GM23338 (cell line): ENCODE results near the gene BMP8B. TPM values are rescaled to one million over a fixed set of nuclear protein-coding genes. Genes with fewer than 3 reads are reported as not detected.

ENCODE experiments used
- ATAC-seq: fragments of 200-7000 bp; cut with Tn5 transposase; 3 replicates; pipeline ENCODE4 v1.9.1; 2020
- DNase-seq: peaks from one replicate; pipeline ENCODE4 v3.0.0-alpha.2; 2015; ENCODE audit warnings: low spot score
- H2AFZ ChIP-seq: fragments of 200-600 bp; sonication (generic); 2 replicates; pipeline ENCODE4 v1.8.0; 2016; ENCODE audit warnings: antibody characterized with exemption, mild to moderate bottlenecking, moderate library complexity
- H3F3A ChIP-seq: fragments of 200-600 bp; sonication (generic); replicated peaks from 2 replicates; pipeline ENCODE4 v1.8.0; 2017; ENCODE audit warnings: antibody characterized with exemption, mixed run types, low read depth
- H3K27ac ChIP-seq: fragments of 200-600 bp; sonication (generic); 2 replicates; pipeline ENCODE4 v1.6.1; 2016; ENCODE audit warnings: low read depth
- H3K27me3 ChIP-seq: fragments of 200-600 bp; sonication (generic); 2 replicates; pipeline ENCODE4 v1.8.0; 2016; ENCODE audit warnings: mild to moderate bottlenecking, mixed run types, moderate library complexity; ENCODE audit not compliant: insufficient read depth
- H3K36me3 ChIP-seq: fragments of 200-600 bp; sonication (generic); 2 replicates; pipeline ENCODE4 v1.8.0; 2016; ENCODE audit warnings: mild to moderate bottlenecking; ENCODE audit not compliant: insufficient read depth
- H3K4me1 ChIP-seq: fragments of 200-600 bp; sonication (generic); 2 replicates; pipeline ENCODE4 v1.8.0; 2016; ENCODE audit warnings: mild to moderate bottlenecking, moderate library complexity; ENCODE audit not compliant: insufficient read depth
- H3K4me2 ChIP-seq: fragments of 200-600 bp; sonication (generic); 2 replicates; pipeline ENCODE4 v1.7.1; 2017; ENCODE audit warnings: mixed run types
- H3K4me3 ChIP-seq: fragments of 200-600 bp; sonication (generic); 2 replicates; pipeline ENCODE4 v1.6.1; 2016; ENCODE audit warnings: mixed run types
- H3K79me2 ChIP-seq: fragments of 200-600 bp; sonication (generic); replicated peaks from 2 replicates; pipeline ENCODE4 v1.8.0; 2017; ENCODE audit warnings: mild to moderate bottlenecking; ENCODE audit not compliant: insufficient read depth
- H3K9me2 ChIP-seq: fragments of 200-600 bp; sonication (generic); 2 replicates; pipeline ENCODE4 v1.8.0; 2017; ENCODE audit not compliant: insufficient read depth
- H4K20me1 ChIP-seq: fragments of 200-600 bp; sonication (generic); replicated peaks from 2 replicates; pipeline ENCODE4 v1.8.0; 2017; ENCODE audit warnings: mild to moderate bottlenecking; ENCODE audit not compliant: insufficient read depth
- H3K27ac Mint-ChIP-seq: 2 replicates; pipeline ENCODE4 v1.8.0; 2020; ENCODE audit warnings: inconsistent platforms, mild to moderate bottlenecking, moderate library complexity, mixed read lengths
- H3K27me3 Mint-ChIP-seq: 3 replicates; pipeline ENCODE4 v1.8.0; 2022; ENCODE audit warnings: low read depth, mild to moderate bottlenecking, moderate library complexity, mixed read lengths, inconsistent platforms; ENCODE audit not compliant: insufficient read depth, poor library complexity
- H3K36me3 Mint-ChIP-seq: 3 replicates; pipeline ENCODE4 v1.8.0; 2021; ENCODE audit warnings: low read depth, mild to moderate bottlenecking, inconsistent platforms, moderate library complexity, mixed read lengths
- H3K4me1 Mint-ChIP-seq: 3 replicates; pipeline ENCODE4 v1.8.0; 2020; ENCODE audit warnings: mild to moderate bottlenecking, inconsistent platforms, mixed read lengths
- H3K4me3 Mint-ChIP-seq: 3 replicates; pipeline ENCODE4 v1.8.0; 2021; ENCODE audit warnings: moderate library complexity, mild to moderate bottlenecking, inconsistent platforms, mixed read lengths
- H3K9me3 Mint-ChIP-seq: 3 replicates; pipeline ENCODE4 v1.8.0; 2020; ENCODE audit warnings: moderate library complexity, mild to moderate bottlenecking, inconsistent platforms, mixed read lengths
- CREB1 ChIP-seq: fragments of 250-450 bp; sonication (Bioruptor Pico); IDR thresholded peaks from 2 replicates; pipeline ENCODE4 v1.5.0; 2020; ENCODE audit warnings: low read depth, mild to moderate bottlenecking, moderate library complexity
- CTCF ChIP-seq, 2 experiments: fragments of 200-600 bp in 1 of 2; sonication (generic) in 1 of 2; conservative IDR thresholded peaks; 2 replicates each; pipeline versions ENCODE4 v1.5.1 to v1.6.1; 2016 to 2017; ENCODE audit warnings: antibody characterized with exemption in 2 of 2, low read depth in 2 of 2, mild to moderate bottlenecking in 2 of 2, moderate library complexity in 1 of 2
- ETS1 ChIP-seq: IDR thresholded peaks from 2 replicates; pipeline ENCODE4 v1.6.1; 2016; ENCODE audit warnings: antibody characterized with exemption
- EZH2 ChIP-seq: fragments of 200-600 bp; sonication (generic); IDR thresholded peaks from one replicate; pipeline ENCODE4 v1.8.0; 2017; ENCODE audit warnings: antibody characterized with exemption, mild to moderate bottlenecking, low read depth; ENCODE audit not compliant: unreplicated experiment
- EZH2phosphoT487 ChIP-seq: fragments of 200-600 bp; sonication (generic); IDR thresholded peaks from one replicate; pipeline ENCODE4 v1.8.1; 2018; ENCODE audit warnings: antibody characterized with exemption; ENCODE audit not compliant: unreplicated experiment
- JUNB ChIP-seq: IDR thresholded peaks from one replicate; pipeline ENCODE4 v1.6.1; 2016; ENCODE audit warnings: antibody characterized with exemption; ENCODE audit not compliant: unreplicated experiment
- NANOG ChIP-seq: IDR thresholded peaks from 2 replicates; pipeline ENCODE4 v1.6.1; 2016; ENCODE audit warnings: antibody characterized with exemption, borderline replicate concordance
- POLR2AphosphoS5 ChIP-seq: IDR thresholded peaks from 2 replicates; pipeline ENCODE4 v1.6.1; 2016; ENCODE audit warnings: antibody characterized with exemption, low read depth
- STAT1 ChIP-seq: IDR thresholded peaks from one replicate; pipeline ENCODE4 v1.6.1; 2016; ENCODE audit warnings: antibody characterized with exemption; ENCODE audit not compliant: unreplicated experiment
- ZNF114 ChIP-seq: fragments of 250-450 bp; sonication (Bioruptor Pico); IDR thresholded peaks from 2 replicates; pipeline ENCODE4 v1.5.0; 2020; ENCODE audit warnings: mild to moderate bottlenecking, moderate library complexity
- ZNF331 ChIP-seq: fragments of 250-450 bp; sonication (Bioruptor Pico); IDR thresholded peaks from 2 replicates; pipeline ENCODE4 v1.5.0; 2020; ENCODE audit warnings: low read depth, mild to moderate bottlenecking, moderate library complexity
- ZNF462 ChIP-seq: fragments of 250-450 bp; sonication (Bioruptor Pico); IDR thresholded peaks from 2 replicates; pipeline ENCODE4 v1.5.0; 2020; ENCODE audit warnings: mild to moderate bottlenecking, moderate library complexity
- polyA plus RNA-seq: library from polyadenylated mRNA; unstranded; fragments of >200 nt; fragmentation: Nextera tagmentation; extraction: Ambion mirVana; gene quantifications from 2 replicates; pipeline ENCODE4 v1.2.1, GENCODE V29; 2016
- total RNA-seq: library from RNA; depleted of rRNA; stranded (reverse); fragments of >200 nt; shearing (Covaris generic); gene quantifications from 2 replicates; pipeline ENCODE4 v1.2.3, GENCODE V29; 2014
- TF ChIP-seq, protein P1 (sequence below): IDR thresholded peaks from one replicate; pipeline ENCODE4 v1.6.1; 2018; ENCODE audit warnings: antibody characterized with exemption; ENCODE audit not compliant: unreplicated experiment

Gene BMP8B
- total and polyA plus RNA-seq, 2 experiments from 2014 or later, result 0.16 to 0.90 TPM

DNA sequence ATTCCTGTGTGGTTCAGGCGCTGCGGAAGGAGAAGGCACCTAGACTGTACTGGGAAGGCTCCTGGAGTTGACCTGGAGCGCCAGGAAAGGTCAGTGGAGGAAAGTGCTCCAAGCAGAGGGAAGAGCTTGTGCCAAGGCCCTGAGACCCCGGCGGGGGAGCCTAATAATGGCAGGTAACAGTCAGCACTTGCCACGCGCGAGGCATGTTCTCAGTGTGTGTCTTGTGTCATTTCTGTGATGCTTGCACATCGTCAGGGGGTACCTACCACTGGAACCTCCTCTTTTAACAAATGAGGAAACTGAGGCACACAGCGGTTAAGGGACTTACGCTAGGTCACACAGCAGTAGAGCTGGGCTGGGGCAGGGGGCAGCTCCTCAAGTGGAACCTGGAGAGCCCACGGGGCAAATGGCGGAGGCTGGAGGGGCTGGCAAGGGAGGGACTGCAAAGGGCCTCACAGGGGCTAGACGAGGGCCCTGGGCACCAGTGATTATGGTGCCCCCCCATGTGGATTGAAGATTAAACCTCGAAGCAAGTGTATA, 976 bp upstream of the BMP8B start:
- Histone ChIP-seq H3K4me3 (peak overlapping the region; percentile 58), H4K20me1 (no peaks in the 10 kb centered on the region; the same call in 1 of the 2 replicates), H3K4me2 (peak overlapping the region; percentile 83), H2AFZ (peak overlapping the region; percentile 95), H3K9me2 (no peaks in the 10 kb centered on the region), H3K27me3 (peaks cover 68% of the 10 kb centered on the region), H3K36me3 (no peaks in the 10 kb centered on the region), H3K4me1 (no peaks in the 10 kb centered on the region), H3K27ac (no peak overlapping the region), H3K79me2 (no peaks in the 10 kb centered on the region), H3F3A (no peaks in the 10 kb centered on the region)
- H3K27me3 Mint-ChIP-seq, result peaks cover 47% of the 10 kb centered on the region
- H3K4me3 Mint-ChIP-seq, result peak overlapping the region; percentile 76
- no peaks in the 10 kb centered on the region for H3K36me3 Mint-ChIP-seq
- no peak overlapping the region for H3K27ac Mint-ChIP-seq
- H3K9me3 Mint-ChIP-seq, result no peaks in the 10 kb centered on the region
- ATAC-seq (no peak; the same call in 2 of the 3 replicates), DNase-seq (no peak)
- no peak for TF ChIP-seq ZNF462 (CRISPR knock-in tag)
- no peak for TF ChIP-seq NANOG
- no peak for TF ChIP-seq JUNB
- no peak for TF ChIP-seq STAT1
- no peak for TF ChIP-seq CTCF (conservative IDR thresholded peaks at IDR 0.05; ENCODE audit: low read depth in 2 of 2)
- no peak for TF ChIP-seq CREB1 (CRISPR knock-in tag)
- no peak for TF ChIP-seq POLR2AphosphoS5
- TF ChIP-seq EZH2, result no peak
- TF ChIP-seq ZNF114 (CRISPR knock-in tag), result no peak
- TF ChIP-seq, protein P1, sequence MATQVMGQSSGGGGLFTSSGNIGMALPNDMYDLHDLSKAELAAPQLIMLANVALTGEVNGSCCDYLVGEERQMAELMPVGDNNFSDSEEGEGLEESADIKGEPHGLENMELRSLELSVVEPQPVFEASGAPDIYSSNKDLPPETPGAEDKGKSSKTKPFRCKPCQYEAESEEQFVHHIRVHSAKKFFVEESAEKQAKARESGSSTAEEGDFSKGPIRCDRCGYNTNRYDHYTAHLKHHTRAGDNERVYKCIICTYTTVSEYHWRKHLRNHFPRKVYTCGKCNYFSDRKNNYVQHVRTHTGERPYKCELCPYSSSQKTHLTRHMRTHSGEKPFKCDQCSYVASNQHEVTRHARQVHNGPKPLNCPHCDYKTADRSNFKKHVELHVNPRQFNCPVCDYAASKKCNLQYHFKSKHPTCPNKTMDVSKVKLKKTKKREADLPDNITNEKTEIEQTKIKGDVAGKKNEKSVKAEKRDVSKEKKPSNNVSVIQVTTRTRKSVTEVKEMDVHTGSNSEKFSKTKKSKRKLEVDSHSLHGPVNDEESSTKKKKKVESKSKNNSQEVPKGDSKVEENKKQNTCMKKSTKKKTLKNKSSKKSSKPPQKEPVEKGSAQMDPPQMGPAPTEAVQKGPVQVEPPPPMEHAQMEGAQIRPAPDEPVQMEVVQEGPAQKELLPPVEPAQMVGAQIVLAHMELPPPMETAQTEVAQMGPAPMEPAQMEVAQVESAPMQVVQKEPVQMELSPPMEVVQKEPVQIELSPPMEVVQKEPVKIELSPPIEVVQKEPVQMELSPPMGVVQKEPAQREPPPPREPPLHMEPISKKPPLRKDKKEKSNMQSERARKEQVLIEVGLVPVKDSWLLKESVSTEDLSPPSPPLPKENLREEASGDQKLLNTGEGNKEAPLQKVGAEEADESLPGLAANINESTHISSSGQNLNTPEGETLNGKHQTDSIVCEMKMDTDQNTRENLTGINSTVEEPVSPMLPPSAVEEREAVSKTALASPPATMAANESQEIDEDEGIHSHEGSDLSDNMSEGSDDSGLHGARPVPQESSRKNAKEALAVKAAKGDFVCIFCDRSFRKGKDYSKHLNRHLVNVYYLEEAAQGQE, result no peak
- TF ChIP-seq EZH2phosphoT487, result no peak
- TF ChIP-seq ETS1, result no peak
- TF ChIP-seq ZNF331 (CRISPR knock-in tag), result no peak
- H3K4me1 Mint-ChIP-seq, result 0 out of 3 replicates have a peak, but pooled peaks cover 2% of the 10 kb centered on the region
